GM12865 (cell line): ENCODE data around the gene SUSD1.
A peak's percentile ranks its signal among the peaks of the same experiment; 100 is the strongest.

ENCODE experiments used
- DNase-seq: peaks from one replicate; pipeline ENCODE4 v3.0.0; 2010; ENCODE audit warnings: low read depth
- H3K4me3 ChIP-seq: 2 replicates; pipeline ENCODE4 v1.5.1; 2011; ENCODE audit warnings: mild to moderate bottlenecking, low read depth, low read length, control low read depth
- TF ChIP-seq, protein P1 (sequence below): IDR thresholded peaks from 2 replicates; pipeline ENCODE4 v1.5.1; 2011; ENCODE audit warnings: low read length, control low read depth, low read depth, inconsistent platforms; ENCODE audit not compliant: insufficient read depth; ENCODE audit errors: missing control alignments

Gene SUSD1

DNA sequence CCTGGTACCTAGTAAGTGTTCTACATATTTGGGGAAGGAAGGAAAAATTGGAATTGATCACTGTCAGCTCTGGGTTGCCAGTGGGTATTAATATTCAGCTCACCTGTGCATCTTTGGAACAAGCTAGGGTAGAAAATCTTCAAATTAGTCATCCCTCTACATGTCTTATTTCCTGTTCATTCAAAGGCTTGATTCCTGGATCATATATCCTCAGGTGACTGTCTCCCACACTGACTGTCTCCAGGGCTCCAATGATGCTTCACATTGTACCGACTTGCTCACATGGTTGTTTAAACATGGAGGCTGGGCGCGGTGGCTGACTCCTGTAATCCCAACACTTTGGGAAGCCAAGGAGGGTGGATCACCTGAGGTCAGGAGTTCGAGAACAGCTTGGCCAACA lies 11.6 kb upstream of the SUSD1 start:
- H3K4me3 ChIP-seq, result no peak overlapping the region
- no peak for DNase-seq

DNA sequence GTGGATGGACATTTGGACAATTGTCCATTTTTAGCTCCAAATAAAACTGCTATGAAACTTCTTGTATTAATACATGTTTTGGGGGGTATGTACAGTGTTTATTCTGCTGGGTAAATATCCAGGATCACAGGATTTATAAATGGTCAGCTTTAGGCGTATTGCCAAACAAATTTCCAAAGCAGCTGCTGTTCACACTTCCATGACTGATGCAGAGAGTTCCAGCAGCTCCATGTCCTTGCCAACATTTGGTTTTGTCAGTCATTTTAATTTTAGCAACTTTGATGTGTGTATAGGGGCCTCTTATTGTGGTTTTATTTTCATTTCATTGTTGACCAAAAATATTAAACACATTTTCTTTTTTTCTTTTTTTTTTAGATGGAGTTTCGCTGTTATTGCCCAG lies 9.8 kb upstream of the SUSD1 start:
- TF ChIP-seq, protein P1, sequence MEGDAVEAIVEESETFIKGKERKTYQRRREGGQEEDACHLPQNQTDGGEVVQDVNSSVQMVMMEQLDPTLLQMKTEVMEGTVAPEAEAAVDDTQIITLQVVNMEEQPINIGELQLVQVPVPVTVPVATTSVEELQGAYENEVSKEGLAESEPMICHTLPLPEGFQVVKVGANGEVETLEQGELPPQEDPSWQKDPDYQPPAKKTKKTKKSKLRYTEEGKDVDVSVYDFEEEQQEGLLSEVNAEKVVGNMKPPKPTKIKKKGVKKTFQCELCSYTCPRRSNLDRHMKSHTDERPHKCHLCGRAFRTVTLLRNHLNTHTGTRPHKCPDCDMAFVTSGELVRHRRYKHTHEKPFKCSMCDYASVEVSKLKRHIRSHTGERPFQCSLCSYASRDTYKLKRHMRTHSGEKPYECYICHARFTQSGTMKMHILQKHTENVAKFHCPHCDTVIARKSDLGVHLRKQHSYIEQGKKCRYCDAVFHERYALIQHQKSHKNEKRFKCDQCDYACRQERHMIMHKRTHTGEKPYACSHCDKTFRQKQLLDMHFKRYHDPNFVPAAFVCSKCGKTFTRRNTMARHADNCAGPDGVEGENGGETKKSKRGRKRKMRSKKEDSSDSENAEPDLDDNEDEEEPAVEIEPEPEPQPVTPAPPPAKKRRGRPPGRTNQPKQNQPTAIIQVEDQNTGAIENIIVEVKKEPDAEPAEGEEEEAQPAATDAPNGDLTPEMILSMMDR, result no peak
- no peak for DNase-seq
- no peak overlapping the region for H3K4me3 ChIP-seq

More for the DNA sequence above, 11.6 kb upstream of the SUSD1 start:
- TF ChIP-seq, protein P1, result no peak

DNA sequence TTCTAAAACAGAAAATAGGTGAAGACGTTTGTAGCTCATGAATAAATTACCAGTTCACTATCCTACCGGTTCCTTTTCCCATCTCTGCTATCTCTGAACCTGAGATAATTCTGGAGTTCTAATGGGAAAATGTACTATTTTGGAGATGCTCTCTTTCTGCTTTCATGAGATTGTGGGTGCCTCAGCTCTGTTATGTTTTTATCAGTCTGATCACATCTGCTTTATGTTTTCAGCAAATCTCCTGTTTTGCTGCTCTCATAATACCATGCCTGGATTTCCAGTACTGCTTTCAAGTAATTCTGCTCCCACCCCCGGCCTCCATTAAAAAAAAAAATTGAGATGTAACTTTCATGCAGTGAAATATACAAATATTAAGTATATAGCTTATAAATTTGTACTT lies 9.1 kb upstream of the SUSD1 start:
- no peak overlapping the region for H3K4me3 ChIP-seq
- TF ChIP-seq, protein P1, result no peak
- DNase-seq, result no peak

DNA sequence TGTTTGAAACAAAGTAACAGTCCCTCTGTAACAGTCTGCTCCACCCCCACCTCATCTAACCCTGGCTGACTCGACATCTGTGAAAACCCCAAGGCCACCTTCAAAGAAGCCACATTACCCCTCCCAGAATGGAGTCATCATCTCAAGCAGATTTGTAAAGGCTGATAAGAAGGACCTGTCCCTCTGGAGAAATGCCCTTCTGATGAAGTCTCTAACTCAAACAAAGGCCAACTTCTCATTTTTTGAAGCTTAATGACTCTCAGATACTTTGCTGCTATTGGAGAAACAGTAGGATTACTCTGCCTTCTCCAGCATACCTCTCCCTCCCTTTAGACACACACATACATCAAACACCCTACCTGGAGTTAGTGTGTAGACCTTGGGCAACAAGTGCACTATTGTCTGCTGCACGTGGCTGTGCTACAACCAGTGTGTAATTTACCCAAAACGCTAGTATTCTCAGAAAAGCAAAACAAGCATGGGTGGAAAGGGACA lies 5.3 kb upstream of the SUSD1 start:
- H3K4me3 ChIP-seq, result no peak overlapping the region
- TF ChIP-seq, protein P1, result no peak
- peak; percentile 28 for DNase-seq

GRCh38 chr9:112179816-112180215 lies 4.7 kb upstream of the SUSD1 start:
- H3K4me3 ChIP-seq, result no peak overlapping the region
- DNase-seq, result no peak
- TF ChIP-seq, protein P1, result no peak

- H3K4me3 ChIP-seq, result no peak overlapping the region
- TF ChIP-seq, protein P1, result no peak
- no peak for DNase-seq
These were observed 1.4 kb upstream of the SUSD1 start for GRCh38 chr9:112176524-112176923.

DNA sequence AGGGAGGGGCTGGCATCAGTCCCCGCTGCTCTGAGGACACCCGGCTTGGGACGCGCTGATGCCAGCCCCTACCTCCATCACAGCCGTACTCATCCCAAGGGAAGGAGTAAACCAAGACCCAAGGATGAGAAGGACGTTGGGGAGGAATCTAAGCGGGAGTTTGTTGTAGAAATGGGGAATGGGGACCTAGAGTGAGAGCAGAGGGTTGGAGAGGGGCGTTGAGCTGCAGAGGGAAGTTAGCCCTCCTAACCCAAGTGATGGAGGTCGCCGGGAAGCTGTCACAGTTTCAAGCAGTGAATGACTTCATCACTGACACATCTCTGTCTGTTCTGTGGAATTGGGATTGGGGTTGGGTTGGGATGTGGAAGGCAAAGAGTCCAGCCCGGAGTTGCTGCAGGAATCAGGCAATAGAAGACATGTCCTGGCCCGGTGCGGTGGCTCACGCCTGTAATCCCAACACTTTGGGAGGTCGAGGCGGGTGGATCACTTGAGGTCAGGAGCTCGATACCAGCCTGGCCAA lies 759 bp upstream of the SUSD1 start:
- TF ChIP-seq, protein P1, result no peak
- DNase-seq, result no peak
- no peak overlapping the region for H3K4me3 ChIP-seq
